ENCODE measurements around the gene PPP1R14D. TPM values are rescaled to one million over a fixed set of nuclear protein-coding genes. Genes with fewer than 3 reads are reported as not detected.

Gene PPP1R14D
- total and polyA plus RNA-seq, 2 experiments from 2014 or later: not detected

DNA sequence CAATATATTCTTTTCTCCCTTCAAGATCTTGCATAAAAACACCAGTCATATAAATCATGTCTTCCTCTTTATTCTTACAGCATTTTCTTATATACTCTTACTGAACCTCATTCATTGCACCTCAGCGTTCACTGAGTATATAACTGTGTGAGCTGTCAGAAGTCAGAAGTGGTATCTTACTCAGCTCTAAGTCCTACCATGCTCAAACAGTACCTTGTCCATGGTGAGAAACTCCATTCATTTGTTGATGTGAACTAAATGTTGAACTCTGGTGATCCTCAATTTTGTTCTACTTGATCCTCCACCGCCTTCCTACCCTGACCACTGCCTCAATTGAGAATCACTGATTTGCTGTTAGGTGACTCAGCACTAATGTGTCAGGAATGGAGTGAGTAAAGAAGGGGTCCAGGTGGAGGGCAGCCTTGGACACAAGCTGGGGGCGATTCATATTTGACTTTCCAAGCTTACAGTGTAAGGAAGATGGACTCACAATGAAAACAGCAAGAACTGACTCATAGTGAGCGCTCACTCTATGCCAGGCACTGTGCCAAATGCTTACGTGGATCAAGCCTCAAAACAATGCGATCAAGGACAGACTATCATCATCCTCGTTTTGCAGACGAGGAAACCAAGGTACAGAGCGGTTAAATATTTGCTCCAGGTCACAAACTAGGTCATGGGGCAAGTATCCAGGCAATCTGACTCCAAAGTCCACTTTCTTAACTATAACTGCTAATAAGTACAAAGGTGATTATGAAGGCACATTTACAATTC, 35.1 kb downstream of the PPP1R14D start:
- H3K4me2 ChIP-seq: no peak overlapping the region

More for the DNA sequence above, 35.1 kb downstream of the PPP1R14D start:
- Mint-ChIP-seq H3K27ac (peak overlapping the region; percentile 65), H3K4me1 (peaks cover 42% of the 10 kb centered on the region), H3K4me3 (no peak overlapping the region), H3K27me3 (ENCODE audit: insufficient read depth, low read depth, poor library complexity) (peaks cover 9% of the 10 kb centered on the region), H3K36me3 (ENCODE audit: low read depth) (peaks cover 12% of the 10 kb centered on the region; the same call in 2 of the 3 replicates), H3K9me3 (no peaks in the 10 kb centered on the region)
- Histone ChIP-seq H3K4me3 (no peak overlapping the region), H3K27me3 (ENCODE audit: insufficient read depth) (no peaks in the 10 kb centered on the region), H3K9me2 (ENCODE audit: insufficient read depth) (no peaks in the 10 kb centered on the region), H3K36me3 (ENCODE audit: insufficient read depth) (no peaks in the 10 kb centered on the region), H3K4me1 (ENCODE audit: insufficient read depth) (peaks cover 47% of the 10 kb centered on the region), H3K79me2 (replicated peaks; ENCODE audit: insufficient read depth) (peaks cover 43% of the 10 kb centered on the region), H3K27ac (ENCODE audit: low read depth) (no peak overlapping the region), H3F3A (replicated peaks; ENCODE audit: low read depth) (0 out of 2 replicates have a peak, but pooled peaks cover 4% of the 10 kb centered on the region), H4K20me1 (replicated peaks; ENCODE audit: insufficient read depth) (0 out of 2 replicates have a peak, but pooled peaks cover 3% of the 10 kb centered on the region), H2AFZ (no peak overlapping the region)
- ATAC-seq: no peak
- TF ChIP-seq CREB1 (CRISPR knock-in tag; IDR thresholded peaks at IDR 0.05; ENCODE audit: low read depth) (no peak), ETS1 (IDR thresholded peaks at IDR 0.05) (no peak), STAT1 (IDR thresholded peaks at IDR 0.05; ENCODE audit: unreplicated experiment) (no peak), ZNF331 (CRISPR knock-in tag; IDR thresholded peaks at IDR 0.05; ENCODE audit: low read depth) (no peak), ZNF114 (CRISPR knock-in tag; IDR thresholded peaks at IDR 0.05) (no peak), REST (IDR thresholded peaks at IDR 0.05; ENCODE audit: unreplicated experiment) (no peak), NANOG (IDR thresholded peaks at IDR 0.05; ENCODE audit: borderline replicate concordance) (no peak), JUNB (IDR thresholded peaks at IDR 0.05; ENCODE audit: unreplicated experiment) (no peak), EZH2phosphoT487 (IDR thresholded peaks at IDR 0.05; ENCODE audit: unreplicated experiment) (no peak), EZH2 (IDR thresholded peaks at IDR 0.05; ENCODE audit: low read depth, unreplicated experiment) (no peak), POLR2AphosphoS5 (IDR thresholded peaks at IDR 0.05; ENCODE audit: low read depth) (no peak)
- TF ChIP-seq, protein P1, sequence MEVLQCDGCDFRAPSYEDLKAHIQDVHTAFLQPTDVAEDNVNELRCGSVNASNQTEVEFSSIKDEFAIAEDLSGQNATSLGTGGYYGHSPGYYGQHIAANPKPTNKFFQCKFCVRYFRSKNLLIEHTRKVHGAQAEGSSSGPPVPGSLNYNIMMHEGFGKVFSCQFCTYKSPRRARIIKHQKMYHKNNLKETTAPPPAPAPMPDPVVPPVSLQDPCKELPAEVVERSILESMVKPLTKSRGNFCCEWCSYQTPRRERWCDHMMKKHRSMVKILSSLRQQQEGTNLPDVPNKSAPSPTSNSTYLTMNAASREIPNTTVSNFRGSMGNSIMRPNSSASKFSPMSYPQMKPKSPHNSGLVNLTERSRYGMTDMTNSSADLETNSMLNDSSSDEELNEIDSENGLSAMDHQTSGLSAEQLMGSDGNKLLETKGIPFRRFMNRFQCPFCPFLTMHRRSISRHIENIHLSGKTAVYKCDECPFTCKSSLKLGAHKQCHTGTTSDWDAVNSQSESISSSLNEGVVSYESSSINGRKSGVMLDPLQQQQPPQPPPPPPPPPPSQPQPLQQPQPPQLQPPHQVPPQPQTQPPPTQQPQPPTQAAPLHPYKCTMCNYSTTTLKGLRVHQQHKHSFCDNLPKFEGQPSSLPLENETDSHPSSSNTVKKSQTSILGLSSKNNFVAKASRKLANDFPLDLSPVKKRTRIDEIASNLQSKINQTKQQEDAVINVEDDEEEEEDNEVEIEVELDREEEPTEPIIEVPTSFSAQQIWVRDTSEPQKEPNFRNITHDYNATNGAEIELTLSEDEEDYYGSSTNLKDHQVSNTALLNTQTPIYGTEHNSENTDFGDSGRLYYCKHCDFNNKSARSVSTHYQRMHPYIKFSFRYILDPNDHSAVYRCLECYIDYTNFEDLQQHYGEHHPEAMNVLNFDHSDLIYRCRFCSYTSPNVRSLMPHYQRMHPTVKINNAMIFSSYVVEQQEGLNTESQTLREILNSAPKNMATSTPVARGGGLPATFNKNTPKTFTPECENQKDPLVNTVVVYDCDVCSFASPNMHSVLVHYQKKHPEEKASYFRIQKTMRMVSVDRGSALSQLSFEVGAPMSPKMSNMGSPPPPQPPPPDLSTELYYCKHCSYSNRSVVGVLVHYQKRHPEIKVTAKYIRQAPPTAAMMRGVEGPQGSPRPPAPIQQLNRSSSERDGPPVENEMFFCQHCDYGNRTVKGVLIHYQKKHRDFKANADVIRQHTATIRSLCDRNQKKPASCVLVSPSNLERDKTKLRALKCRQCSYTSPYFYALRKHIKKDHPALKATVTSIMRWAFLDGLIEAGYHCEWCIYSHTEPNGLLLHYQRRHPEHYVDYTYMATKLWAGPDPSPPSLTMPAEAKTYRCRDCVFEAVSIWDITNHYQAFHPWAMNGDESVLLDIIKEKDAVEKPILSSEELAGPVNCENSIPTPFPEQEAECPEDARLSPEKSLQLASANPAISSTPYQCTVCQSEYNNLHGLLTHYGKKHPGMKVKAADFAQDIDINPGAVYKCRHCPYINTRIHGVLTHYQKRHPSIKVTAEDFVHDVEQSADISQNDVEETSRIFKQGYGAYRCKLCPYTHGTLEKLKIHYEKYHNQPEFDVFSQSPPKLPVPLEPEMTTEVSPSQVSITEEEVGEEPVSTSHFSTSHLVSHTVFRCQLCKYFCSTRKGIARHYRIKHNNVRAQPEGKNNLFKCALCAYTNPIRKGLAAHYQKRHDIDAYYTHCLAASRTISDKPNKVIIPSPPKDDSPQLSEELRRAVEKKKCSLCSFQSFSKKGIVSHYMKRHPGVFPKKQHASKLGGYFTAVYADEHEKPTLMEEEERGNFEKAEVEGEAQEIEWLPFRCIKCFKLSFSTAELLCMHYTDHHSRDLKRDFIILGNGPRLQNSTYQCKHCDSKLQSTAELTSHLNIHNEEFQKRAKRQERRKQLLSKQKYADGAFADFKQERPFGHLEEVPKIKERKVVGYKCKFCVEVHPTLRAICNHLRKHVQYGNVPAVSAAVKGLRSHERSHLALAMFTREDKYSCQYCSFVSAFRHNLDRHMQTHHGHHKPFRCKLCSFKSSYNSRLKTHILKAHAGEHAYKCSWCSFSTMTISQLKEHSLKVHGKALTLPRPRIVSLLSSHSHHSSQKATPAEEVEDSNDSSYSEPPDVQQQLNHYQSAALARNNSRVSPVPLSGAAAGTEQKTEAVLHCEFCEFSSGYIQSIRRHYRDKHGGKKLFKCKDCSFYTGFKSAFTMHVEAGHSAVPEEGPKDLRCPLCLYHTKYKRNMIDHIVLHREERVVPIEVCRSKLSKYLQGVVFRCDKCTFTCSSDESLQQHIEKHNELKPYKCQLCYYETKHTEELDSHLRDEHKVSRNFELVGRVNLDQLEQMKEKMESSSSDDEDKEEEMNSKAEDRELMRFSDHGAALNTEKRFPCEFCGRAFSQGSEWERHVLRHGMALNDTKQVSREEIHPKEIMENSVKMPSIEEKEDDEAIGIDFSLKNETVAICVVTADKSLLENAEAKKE (CRISPR knock-in tag; IDR thresholded peaks at IDR 0.05): no peak
- TF ChIP-seq, protein P2, sequence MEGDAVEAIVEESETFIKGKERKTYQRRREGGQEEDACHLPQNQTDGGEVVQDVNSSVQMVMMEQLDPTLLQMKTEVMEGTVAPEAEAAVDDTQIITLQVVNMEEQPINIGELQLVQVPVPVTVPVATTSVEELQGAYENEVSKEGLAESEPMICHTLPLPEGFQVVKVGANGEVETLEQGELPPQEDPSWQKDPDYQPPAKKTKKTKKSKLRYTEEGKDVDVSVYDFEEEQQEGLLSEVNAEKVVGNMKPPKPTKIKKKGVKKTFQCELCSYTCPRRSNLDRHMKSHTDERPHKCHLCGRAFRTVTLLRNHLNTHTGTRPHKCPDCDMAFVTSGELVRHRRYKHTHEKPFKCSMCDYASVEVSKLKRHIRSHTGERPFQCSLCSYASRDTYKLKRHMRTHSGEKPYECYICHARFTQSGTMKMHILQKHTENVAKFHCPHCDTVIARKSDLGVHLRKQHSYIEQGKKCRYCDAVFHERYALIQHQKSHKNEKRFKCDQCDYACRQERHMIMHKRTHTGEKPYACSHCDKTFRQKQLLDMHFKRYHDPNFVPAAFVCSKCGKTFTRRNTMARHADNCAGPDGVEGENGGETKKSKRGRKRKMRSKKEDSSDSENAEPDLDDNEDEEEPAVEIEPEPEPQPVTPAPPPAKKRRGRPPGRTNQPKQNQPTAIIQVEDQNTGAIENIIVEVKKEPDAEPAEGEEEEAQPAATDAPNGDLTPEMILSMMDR (conservative IDR thresholded peaks at IDR 0.05; ENCODE audit: low read depth in 2 of 2): no peak
- DNase-seq (ENCODE audit: low spot score): no peak

Measured in GM23338 (cell line).